Small intestine (tissue), 7 donors: ENCODE results near the gene ZNRF3. TPM values are rescaled to one million over a fixed set of nuclear protein-coding genes. Genes with fewer than 3 reads are reported as not detected.
A peak's percentile ranks its signal among the peaks of the same experiment; 100 is the strongest.

Experiments
- DNase-seq, 2 donors: peaks; one replicate each; pipeline versions ENCODE4 v3.0.0 to v3.0.0-alpha.2; 2013
- FAIRE-seq: peaks from 2 replicates; lab custom pipeline; 2012; peaks lifted over from hg19 to GRCh38; lab: Jason Lieb, UNC
- H3K27ac ChIP-seq, 3 donors: one replicate each; pipeline ENCODE4 v1.5.1; 2013; ENCODE audit warnings: low read length in 2 of 3, mild to moderate bottlenecking in 2 of 3, control low read depth in 1 of 3, inconsistent platforms in 1 of 3, low read depth in 1 of 3, moderate library complexity in 1 of 3
- H3K27me3 ChIP-seq, 3 donors: one replicate each; pipeline ENCODE4 v1.6.1; 2013; ENCODE audit warnings: low read length in 3 of 3, inconsistent platforms in 1 of 3; ENCODE audit not compliant: control insufficient read depth in 3 of 3, insufficient read depth in 3 of 3
- H3K36me3 ChIP-seq, 3 donors: one replicate each; pipeline ENCODE4 v1.6.1; 2013; ENCODE audit warnings: low read length in 3 of 3, inconsistent platforms in 1 of 3, low read depth in 1 of 3, mild to moderate bottlenecking in 1 of 3, moderate library complexity in 1 of 3; ENCODE audit not compliant: control insufficient read depth in 3 of 3, insufficient read depth in 2 of 3
- H3K4me1 ChIP-seq, 3 donors: one replicate each; pipeline ENCODE4 v1.6.1; 2013; ENCODE audit warnings: low read length in 2 of 3, inconsistent platforms in 1 of 3, low read depth in 1 of 3, mild to moderate bottlenecking in 1 of 3, moderate library complexity in 1 of 3; ENCODE audit not compliant: control insufficient read depth in 3 of 3, insufficient read depth in 2 of 3
- H3K4me3 ChIP-seq, 3 donors: one replicate each; pipeline ENCODE4 v1.5.1; 2013; ENCODE audit warnings: low read length in 3 of 3, control low read depth in 1 of 3, inconsistent platforms in 1 of 3, low read depth in 1 of 3, mild to moderate bottlenecking in 1 of 3, moderate library complexity in 1 of 3
- H3K9me3 ChIP-seq, 2 donors: one replicate each; pipeline ENCODE4 v1.6.1; 2013; ENCODE audit warnings: low read depth in 1 of 2, low read length in 1 of 2; ENCODE audit not compliant: control insufficient read depth in 2 of 2, insufficient read depth in 1 of 2
- WGBS, 3 donors: extraction: QIAGEN DNeasy Blood & Tissue Kit; methylation state at CpG; one replicate each; pipeline ENCODE4 v1.1.7; 2013; 5-methylcytosine and 5-hydroxymethylcytosine counted together
- polyA plus RNA-seq, 4 donors: library from polyadenylated mRNA; stranded (reverse) in 3 of 4; unstranded in 1 of 4; fragments of 200-250 nt in 3 of 4; fragments of 120-200 nt in 1 of 4; gene quantifications; one replicate each; pipeline versions ENCODE4 v1.2.1 to v1.2.3, GENCODE V29; 2013
- donor health status: healthy with polysubstance abuse.
- donor health status: control.
- donor health status: control.
- donor health status: Bipolar disorder and iron deficiency.
- donor health status: healthy.

The ZNRF3 gene
- polyA plus RNA-seq, 4 donors: 0.22 to 9.1 (median 4.2) TPM

DNA sequence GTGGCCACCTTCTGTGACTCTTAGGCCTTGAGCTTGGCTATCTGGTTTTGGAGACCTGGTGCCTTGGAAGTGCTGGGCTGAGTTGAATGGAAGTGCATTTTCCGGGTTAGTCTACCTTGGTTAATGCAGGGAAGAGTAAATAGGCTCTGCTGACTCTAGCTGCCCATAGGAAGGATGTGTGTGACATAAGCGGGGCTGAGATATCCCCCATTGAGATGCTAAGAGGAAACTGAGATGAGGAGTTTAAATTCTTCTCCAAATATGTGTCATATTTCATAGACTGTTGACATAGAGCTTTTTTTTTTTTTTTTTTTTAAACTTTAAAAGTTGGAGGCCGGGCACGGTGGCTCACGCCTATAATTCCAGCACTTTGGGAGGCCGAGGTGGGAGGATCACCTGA, 30.8 kb downstream of the ZNRF3 start:
- WGBS, 3 donors: 79 to 84% (median 80%) methylated on average over 6 of the region's 6 CpGs
- peaks cover 2 to 65% (median 6%) of the 10 kb centered on the region in 3 donors for H3K4me1 ChIP-seq
- H3K36me3 ChIP-seq: peaks cover 0 to 4% (median 0%) of the 10 kb centered on the region in 3 donors

DNA sequence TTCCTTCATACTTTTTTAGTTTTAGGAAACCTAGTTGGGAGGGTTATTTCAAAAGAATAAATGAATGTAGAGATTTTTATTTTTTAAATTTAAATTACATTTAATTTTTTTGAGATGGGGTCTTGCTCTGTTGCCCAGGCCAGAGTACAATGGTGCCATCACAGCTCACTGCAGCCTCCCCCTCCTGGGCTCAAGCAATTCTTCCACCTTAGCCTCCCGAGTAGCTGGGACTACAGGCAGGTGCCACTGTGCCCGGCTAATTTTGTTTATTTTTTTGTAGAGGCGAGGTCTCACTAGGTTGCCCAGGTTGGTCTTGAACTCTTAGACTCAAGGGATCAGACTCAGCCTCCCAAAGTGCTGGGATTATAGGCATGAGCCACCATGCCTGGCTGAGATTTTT, 32.6 kb downstream of the ZNRF3 start:
- DNase-seq (no peak), FAIRE-seq (no peak)
- H3K9me3 ChIP-seq: no peaks in the 10 kb centered on the region
- WGBS, 3 donors: 56 to 73% (median 65%) methylated on average over 3 of the region's 3 CpGs
- H3K36me3 ChIP-seq: peaks cover 0 to 4% (median 0%) of the 10 kb centered on the region in 3 donors
- no peaks in the 10 kb centered on the region for H3K27me3 ChIP-seq
- no peak overlapping the region for H3K27ac ChIP-seq
- H3K4me1 ChIP-seq: peaks cover 2 to 62% (median 6%) of the 10 kb centered on the region in 3 donors
- no peak overlapping the region for H3K4me3 ChIP-seq

More for the DNA sequence above, 30.8 kb downstream of the ZNRF3 start:
- Histone ChIP-seq H3K4me3 (no peak overlapping the region), H3K27me3 (no peaks in the 10 kb centered on the region), H3K27ac (no peak overlapping the region), H3K9me3 (no peaks in the 10 kb centered on the region)
- DNase-seq: no peak
- no peak for FAIRE-seq

- Histone ChIP-seq H3K27ac (peak overlapping the region in 2 of 3 donors; percentile 1 to 49), H3K4me3 (no peak overlapping the region), H3K36me3 (peaks cover 0 to 4% (median 0%) of the 10 kb centered on the region in 3 donors), H3K4me1 (peaks cover 0 to 55% (median 2%) of the 10 kb centered on the region in 3 donors), H3K27me3 (no peaks in the 10 kb centered on the region), H3K9me3 (no peaks in the 10 kb centered on the region)
- FAIRE-seq (no peak), DNase-seq (peak; percentile 61 to 64)
- 9 to 39% (median 28%) methylated on average over 12 of the region's 12 CpGs for WGBS, 3 donors
These were observed 34.6 kb downstream of the ZNRF3 start for GRCh38 chr22:28917747-28918549.

GRCh38 chr22:28918550-28919271, 35.3 kb downstream of the ZNRF3 start:
- H3K4me1 ChIP-seq: peaks cover 0 to 57% (median 2%) of the 10 kb centered on the region in 3 donors
- WGBS, 3 donors: 18 to 50% (median 39%) methylated on average over 6 of the region's 6 CpGs
- peaks cover 0 to 4% (median 0%) of the 10 kb centered on the region in 3 donors for H3K36me3 ChIP-seq
- FAIRE-seq (no peak), DNase-seq (no peak)
- H3K27me3 ChIP-seq: peaks cover 0 to 2% (median 0%) of the 10 kb centered on the region in 3 donors
- no peaks in the 10 kb centered on the region for H3K9me3 ChIP-seq
- no peak overlapping the region for H3K4me3 ChIP-seq
- H3K27ac ChIP-seq: no peak overlapping the region

DNA sequence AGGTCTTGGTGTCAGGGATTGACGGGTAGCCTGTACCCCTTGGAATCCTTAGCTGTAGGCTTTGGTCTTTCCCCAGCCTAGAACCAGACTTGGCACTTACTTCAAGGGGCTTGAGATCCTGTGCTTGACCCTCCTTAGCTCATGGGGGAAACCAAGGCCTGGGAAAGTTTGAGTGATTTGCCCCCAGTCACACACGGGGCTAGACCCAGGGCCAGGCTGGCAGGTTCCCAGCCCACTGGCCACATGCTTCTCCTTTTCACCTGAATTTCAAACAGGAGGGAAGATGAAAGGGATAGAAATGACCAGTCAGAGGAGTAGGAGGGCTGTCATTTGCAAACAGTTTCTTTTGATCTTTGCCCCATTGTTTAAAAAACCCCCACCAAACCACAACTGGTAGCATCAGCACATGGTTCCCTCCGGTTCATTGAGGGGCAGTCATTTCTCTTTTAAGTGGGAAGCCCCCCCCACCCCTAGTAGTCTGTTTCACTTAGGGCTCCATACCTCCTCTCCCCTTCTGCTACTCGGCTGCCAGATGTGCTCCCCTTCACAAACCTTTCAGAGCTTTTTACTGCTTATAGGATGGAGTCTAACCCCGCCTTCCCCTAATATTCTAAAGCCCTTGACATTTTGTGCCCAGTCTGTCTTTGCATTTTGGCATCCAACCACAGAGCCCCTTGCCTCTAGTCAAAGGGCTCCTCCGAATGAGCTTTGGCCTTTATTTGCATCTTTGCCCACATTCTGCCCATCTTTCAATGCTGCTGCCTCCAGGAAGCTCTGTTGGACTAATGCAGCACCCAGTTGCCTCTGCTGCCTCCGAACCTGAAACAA, 37.6 kb downstream of the ZNRF3 start:
- Histone ChIP-seq H3K27ac (no peak overlapping the region), H3K4me3 (no peak overlapping the region), H3K9me3 (no peaks in the 10 kb centered on the region), H3K4me1 (peaks cover 0 to 59% (median 2%) of the 10 kb centered on the region in 3 donors), H3K36me3 (peaks cover 0 to 4% (median 0%) of the 10 kb centered on the region in 3 donors), H3K27me3 (peaks cover 0 to 2% (median 0%) of the 10 kb centered on the region in 3 donors)
- WGBS, 3 donors: 38 to 63% (median 40%) methylated on average over 7 of the region's 7 CpGs
- FAIRE-seq (no peak), DNase-seq (no peak)

DNA sequence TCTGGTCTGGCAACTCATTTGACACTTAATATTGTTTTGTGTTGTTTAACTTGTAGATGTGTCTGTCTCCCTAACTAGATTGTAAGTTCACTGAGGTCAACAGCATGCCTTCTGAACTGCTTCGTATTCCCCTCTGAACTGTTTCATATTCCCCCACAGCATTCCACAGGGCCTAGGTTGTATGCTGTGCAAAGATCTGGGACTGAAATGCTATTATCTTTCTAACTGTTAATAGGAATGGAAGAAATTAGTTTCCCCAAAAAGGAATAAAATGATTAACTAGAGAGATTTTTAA, 38.2 kb downstream of the ZNRF3 start:
- Histone ChIP-seq H3K27ac (no peak overlapping the region), H3K27me3 (peaks cover 0 to 2% (median 0%) of the 10 kb centered on the region in 3 donors), H3K4me3 (no peak overlapping the region), H3K9me3 (no peaks in the 10 kb centered on the region), H3K36me3 (peaks cover 0 to 4% (median 0%) of the 10 kb centered on the region in 3 donors), H3K4me1 (peaks cover 0 to 55% (median 2%) of the 10 kb centered on the region in 3 donors)
- WGBS, 3 donors: 45 to 69% (median 50%) methylated on average over 1 of the region's 1 CpG
- DNase-seq (no peak), FAIRE-seq (no peak)

- Histone ChIP-seq H3K27ac (no peak overlapping the region), H3K36me3 (no peaks in the 10 kb centered on the region), H3K4me1 (peaks cover 0 to 43% (median under 1%) of the 10 kb centered on the region in 3 donors), H3K4me3 (no peak overlapping the region), H3K27me3 (peaks cover 0 to 2% (median 0%) of the 10 kb centered on the region in 3 donors), H3K9me3 (no peaks in the 10 kb centered on the region)
- DNase-seq (no peak), FAIRE-seq (no peak)
- WGBS, 3 donors: 34 to 69% (median 54%) methylated on average over 8 of the region's 8 CpGs
These were observed 39.3 kb downstream of the ZNRF3 start for GRCh38 chr22:28922540-28923244.
